GM18499 (cell line): ENCODE measurements around the gene CD2.
"Not testable (repeated sequence)": the region's sequence is repeated elsewhere in the genome, so short reads cannot be mapped to it uniquely, and the experiment has no call there.

Source experiments
- ATAC-seq: cut with Tn5 transposase; IDR thresholded peaks from one replicate; pipeline ENCODE4 v1.9.1; 2021; ENCODE audit warnings: moderate number of reproducible peaks; ENCODE audit not compliant: insufficient read depth, unreplicated experiment

CD2 gene

DNA sequence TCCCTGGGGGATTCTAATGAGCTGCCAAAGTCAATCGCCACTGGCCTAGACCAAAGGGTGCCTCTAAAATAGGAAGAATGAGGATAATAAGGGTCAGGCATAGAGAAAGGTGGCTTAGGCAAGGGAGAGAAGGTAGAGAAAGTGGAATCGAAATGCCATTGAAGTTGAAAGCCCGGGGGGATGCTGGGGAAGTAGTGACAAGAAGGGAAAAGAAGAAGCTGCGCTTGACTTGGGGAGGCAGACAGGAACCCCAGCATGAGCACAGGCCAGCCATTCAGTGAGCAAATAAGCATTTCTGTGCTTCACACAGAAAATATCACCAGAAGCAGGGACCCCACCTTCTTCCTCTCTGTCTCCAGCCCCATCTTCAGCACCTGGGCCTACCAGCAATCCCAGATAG, 1.5 kb downstream of the CD2 start:
- ATAC-seq = no peak

DNA sequence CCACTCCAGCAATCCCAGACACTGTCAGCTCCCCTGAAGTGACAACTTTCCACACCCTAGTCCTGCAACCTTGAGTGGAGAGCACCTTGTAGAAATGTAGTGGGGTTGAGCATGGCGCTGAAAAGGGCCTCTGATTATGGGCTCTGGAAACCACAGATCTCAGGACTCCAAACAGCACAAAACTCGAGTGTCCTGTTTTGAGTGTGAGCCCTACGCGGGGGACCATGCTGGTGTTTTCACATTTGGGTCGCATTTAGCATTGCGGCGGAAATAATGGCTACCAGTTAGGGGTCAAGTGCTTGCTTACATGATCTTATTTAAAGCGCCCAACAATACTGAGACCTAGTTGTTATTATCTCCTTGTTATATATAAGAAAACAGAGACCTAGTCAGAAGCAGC, 1.9 kb downstream of the CD2 start:
- not testable (repeated sequence) for ATAC-seq

DNA sequence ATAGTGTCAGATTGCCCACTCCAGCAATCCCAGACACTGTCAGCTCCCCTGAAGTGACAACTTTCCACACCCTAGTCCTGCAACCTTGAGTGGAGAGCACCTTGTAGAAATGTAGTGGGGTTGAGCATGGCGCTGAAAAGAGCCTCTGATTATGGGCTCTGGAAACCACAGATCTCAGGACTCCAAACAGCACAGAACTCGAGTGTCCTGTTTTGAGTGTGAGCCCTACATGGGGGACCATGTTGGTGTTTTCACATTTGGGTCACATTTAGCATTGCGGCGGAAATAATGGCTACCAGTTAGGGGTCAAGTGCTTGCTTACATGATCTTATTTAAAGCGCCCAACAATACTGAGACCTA, 4.2 kb downstream of the CD2 start:
- not testable (repeated sequence) for ATAC-seq

GRCh38 chr1:116759636-116760035, 5.4 kb downstream of the CD2 start:
- ATAC-seq = no peak

DNA sequence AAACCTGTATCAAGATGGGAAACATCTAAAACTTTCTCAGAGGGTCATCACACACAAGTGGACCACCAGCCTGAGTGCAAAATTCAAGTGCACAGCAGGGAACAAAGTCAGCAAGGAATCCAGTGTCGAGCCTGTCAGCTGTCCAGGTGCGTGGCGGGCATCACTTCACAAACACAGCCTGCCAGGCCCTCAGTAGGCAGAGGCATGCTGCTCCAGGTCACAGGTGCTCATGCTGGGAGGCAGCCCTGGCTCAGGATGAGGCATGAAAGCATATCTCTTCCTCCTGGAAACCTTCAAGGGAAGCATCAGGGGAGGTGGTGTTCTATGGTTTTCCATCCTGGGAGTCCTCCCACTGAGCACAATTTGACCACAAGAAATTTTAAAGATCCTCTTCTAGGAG, 6.3 kb downstream of the CD2 start:
- ATAC-seq = no peak

GRCh38 chr1:116760996-116761665, 6.9 kb downstream of the CD2 start:
- ATAC-seq = no peak

DNA sequence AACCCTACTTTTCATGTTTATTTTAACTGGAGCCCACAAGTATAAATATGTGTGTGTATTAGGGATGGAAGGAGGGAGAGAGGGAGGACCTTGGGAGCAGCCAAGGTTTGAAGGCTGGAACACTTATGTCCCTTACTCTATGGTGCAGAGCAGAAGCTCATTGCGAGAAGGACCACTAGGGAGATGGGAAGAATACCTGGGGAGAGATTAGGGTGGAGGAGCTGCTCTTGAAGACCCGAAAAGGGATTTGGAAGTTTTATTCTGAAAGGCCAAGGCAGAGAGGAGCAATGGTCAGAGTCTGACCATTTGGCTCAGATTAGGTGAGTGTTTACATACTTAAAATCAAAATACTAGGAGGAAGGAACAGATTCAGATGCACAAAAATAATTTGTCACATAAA, 8.1 kb downstream of the CD2 start:
- ATAC-seq = no peak

DNA sequence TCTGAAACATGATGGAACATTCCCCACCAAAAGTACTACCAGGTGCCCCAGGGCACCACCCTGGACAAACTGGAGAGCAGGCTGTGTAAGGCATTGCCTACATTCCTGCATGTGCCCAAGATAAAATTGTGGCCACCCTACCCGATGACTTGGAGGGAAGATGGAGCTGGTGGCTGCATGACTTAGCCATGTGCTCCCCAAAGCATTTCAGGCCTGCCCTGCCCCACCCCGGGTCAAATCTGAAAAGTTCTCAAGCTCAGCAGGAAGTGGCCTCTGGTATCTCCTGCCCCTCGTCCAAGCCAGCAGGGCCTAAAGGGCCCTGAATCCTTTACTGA, 8.5 kb downstream of the CD2 start:
- no peak for ATAC-seq

- no peak for ATAC-seq
Measured at GRCh38 chr1:116763116-116763786, 9.0 kb downstream of the CD2 start.

DNA sequence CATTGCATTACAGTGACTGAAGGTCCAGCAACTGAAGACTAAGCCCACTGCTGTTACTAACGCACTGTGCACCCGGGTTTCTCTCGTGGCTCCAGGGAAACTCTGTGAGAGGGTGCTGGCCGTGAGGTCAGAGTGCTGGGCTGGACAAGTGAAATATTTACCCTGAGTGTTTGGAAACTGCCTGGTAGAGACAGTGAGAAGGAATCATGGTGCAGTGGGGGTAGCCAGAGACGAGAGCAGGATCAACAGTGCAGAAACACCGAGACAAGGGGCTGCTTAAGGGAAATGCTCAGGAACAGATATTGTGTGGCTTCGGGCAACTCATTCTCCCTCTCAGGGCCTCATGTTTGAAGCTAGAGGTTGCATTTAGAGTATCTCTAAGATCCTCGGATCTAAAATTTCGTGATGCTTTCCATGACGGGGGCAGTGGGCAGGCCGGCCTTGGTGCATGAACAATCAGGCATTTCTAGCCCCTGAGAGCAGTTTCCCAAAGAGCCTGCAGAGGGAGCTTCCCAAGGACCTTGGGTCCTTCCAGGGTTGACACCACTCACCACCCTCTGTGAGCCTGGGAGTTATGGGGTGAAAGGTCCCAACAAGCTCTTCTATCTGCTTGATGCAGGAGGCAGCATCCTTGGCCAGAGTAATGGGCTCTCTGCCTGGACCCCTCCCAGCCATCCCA, 9.7 kb downstream of the CD2 start:
- ATAC-seq = no peak

DNA sequence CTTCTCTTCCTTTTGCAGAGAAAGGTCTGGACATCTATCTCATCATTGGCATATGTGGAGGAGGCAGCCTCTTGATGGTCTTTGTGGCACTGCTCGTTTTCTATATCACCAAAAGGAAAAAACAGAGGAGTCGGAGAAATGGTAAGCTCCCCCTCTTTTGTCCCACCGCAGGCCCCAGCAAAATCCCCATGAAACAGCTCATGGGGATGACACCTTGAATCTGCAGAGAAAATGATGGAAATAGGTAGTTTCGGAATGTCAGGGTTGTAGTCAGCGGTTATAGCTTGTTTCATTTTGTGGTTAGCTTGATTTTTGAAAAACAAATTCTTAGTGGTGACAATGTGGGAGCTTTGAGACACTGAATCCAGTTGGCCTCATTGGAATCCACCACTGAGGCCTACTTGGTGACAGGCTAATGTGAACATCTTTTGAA, 10.3 kb downstream of the CD2 start:
- no peak for ATAC-seq

GRCh38 chr1:116764906-116765862, 11.0 kb downstream of the CD2 start:
- no peak for ATAC-seq

- no peak for ATAC-seq
Measured at GRCh38 chr1:116765962-116766361, 11.7 kb downstream of the CD2 start.

DNA sequence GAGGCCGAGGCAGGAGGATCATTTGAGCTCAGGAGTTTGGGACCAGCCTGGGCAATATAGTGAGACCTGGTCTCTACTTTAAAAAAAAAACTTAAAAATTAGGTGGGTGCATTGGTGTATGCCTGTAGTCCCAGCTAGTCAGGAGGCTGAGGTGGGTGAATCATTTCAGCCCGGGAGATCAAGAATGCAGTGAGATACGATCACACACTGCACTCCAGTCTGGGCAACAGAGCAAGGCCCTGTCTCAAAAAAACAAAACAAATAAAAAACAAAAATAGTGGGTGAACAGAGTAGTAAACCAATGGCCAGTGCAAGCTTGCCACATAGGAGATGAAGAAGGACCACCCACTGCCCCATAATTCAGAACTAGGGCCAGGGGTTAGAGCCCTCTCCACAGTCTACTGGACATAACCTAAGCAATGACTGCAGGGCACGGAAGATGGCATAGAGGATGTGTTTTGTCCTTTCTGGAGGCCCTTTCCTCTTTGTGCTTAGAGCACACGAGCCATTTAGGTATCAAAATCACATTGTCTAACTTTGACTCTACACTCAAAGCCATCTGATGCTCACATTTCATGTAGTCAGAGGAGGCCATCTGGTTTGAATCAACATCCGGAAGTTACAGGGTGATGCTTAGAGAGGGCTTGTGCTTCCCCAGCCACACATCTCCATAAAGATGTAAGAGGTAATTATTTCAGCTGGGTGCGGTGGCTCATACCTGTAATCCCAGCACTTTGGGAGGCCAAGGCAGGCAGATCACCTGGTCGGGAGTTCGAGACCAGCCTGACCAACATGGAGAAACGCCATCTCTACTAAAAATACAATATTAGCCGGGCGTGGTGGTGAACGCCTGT, 12.6 kb downstream of the CD2 start:
- no peak for ATAC-seq

GRCh38 chr1:116767782-116768382, 13.7 kb downstream of the CD2 start:
- ATAC-seq = no peak

DNA sequence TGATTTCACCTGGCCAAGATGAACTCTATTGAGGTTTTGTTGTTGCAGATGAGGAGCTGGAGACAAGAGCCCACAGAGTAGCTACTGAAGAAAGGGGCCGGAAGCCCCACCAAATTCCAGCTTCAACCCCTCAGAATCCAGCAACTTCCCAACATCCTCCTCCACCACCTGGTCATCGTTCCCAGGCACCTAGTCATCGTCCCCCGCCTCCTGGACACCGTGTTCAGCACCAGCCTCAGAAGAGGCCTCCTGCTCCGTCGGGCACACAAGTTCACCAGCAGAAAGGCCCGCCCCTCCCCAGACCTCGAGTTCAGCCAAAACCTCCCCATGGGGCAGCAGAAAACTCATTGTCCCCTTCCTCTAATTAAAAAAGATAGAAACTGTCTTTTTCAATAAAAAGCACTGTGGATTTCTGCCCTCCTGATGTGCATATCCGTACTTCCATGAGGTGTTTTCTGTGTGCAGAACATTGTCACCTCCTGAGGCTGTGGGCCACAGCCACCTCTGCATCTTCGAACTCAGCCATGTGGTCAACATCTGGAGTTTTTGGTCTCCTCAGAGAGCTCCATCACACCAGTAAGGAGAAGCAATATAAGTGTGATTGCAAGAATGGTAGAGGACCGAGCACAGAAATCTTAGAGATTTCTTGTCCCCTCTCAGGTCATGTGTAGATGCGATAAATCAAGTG, 14.3 kb downstream of the CD2 start:
- no peak for ATAC-seq

DNA sequence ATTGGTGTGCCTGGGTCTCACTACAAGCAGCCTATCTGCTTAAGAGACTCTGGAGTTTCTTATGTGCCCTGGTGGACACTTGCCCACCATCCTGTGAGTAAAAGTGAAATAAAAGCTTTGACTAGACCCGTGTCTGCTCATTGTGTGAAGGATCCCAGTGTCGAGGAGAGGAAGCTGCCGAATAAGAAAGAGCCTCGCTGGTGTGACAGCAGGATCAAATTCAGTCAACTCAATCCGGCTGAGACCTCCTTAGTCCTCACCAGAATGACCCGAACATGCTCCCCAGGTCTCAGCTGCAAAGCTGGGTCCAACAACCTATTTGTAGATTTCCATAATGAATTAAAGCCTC, 14.8 kb downstream of the CD2 start:
- no peak for ATAC-seq

DNA sequence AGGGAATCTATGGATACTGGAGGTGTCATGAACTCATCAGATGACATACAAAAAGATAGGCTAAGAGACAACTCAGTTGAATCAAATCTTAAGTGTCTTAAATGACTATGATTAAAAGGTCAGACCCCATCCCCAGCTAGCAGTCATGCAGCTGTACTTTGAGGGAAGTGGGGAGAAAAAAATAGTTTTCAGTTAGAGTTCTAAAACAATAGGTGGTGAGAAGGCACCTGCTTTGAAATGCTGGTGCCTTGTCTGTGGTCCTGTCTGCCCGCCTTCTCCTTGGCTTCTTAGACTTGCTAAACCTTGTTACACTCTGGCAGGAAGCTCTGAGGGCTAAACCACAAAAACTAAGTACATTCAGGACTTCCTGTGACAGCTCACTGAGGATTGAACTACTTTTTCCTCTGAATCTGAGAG, 15.3 kb downstream of the CD2 start:
- peak; percentile 60 for ATAC-seq

GRCh38 chr1:116769994-116770393, 15.8 kb downstream of the CD2 start:
- no peak for ATAC-seq
